Measurements from ENCODE around the gene SEMA6A.

SEMA6A gene

GRCh38 chr5:116532762-116533525, 41.7 kb downstream of the SEMA6A start:
- no peak for TF ChIP-seq CTCF (IDR thresholded peaks at IDR 0.05; ENCODE audit: low read depth, low read length, missing control alignments)

DNA sequence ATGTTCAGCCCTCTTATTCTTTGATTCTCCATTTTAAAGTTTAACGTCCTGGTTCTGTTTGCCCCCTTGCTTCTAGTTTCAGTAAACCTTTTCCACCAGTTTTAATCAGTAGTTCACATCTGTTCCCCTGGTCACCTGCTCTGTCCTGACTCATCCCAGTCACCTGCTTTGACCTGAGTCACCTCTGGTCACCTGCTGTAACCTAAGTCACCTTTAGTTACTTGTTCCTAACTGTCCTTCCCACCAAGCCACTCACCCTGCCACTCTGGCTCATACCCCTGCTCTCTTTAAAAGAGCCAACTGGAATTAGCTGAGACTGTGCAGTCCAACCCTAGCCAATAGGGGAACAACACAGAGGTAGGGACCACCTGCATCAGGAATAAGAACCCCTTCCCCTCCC, 43.0 kb downstream of the SEMA6A start:
- in situ Hi-C loops (cut with HindIII; ENCODE audit: low sequenced_read_pairs): no loop called here
- H3K4me3 ChIP-seq (ENCODE audit: low read depth, low read length): no peak overlapping the region
- no peak for DNase-seq (ENCODE audit: low read depth)
- TF ChIP-seq CTCF (IDR thresholded peaks at IDR 0.05; ENCODE audit: low read depth, low read length, missing control alignments): no peak

More at GRCh38 chr5:116532762-116533525, 41.7 kb downstream of the SEMA6A start:
- H3K4me3 ChIP-seq (ENCODE audit: low read depth, low read length): no peak overlapping the region
- in situ Hi-C loops (cut with HindIII; ENCODE audit: low sequenced_read_pairs): no loop called here
- DNase-seq (ENCODE audit: low read depth): no peak

GRCh38 chr5:116531117-116531516, 43.5 kb downstream of the SEMA6A start:
- in situ Hi-C loops (cut with HindIII; ENCODE audit: low sequenced_read_pairs): no loop called here
- no peak for DNase-seq (ENCODE audit: low read depth)
- no peak for TF ChIP-seq CTCF (IDR thresholded peaks at IDR 0.05; ENCODE audit: low read depth, low read length, missing control alignments)
- no peak overlapping the region for H3K4me3 ChIP-seq (ENCODE audit: low read depth, low read length)

DNA sequence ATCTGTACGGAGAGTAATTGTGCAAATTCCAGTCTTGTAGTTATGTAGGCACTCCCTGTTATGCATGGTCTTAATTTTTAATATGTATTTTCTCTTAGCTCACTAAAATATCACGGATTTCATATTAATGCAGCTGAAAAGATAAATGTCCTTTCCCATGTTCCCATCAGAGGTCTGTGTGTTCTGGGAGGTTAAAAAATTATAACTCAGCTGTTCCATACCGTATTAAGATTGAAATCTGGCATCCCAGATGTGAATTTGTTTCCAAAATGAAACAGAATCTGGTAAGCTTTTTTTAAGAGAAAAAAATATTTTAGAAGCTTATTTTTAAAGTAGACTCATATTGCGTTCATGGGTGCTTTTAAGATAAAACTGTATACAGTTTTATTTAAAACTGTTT, 44.3 kb downstream of the SEMA6A start:
- no peak for TF ChIP-seq CTCF (IDR thresholded peaks at IDR 0.05; ENCODE audit: low read depth, low read length, missing control alignments)
- H3K4me3 ChIP-seq (ENCODE audit: low read depth, low read length): no peak overlapping the region
- in situ Hi-C loops (cut with HindIII; ENCODE audit: low sequenced_read_pairs): no loop called here
- DNase-seq (ENCODE audit: low read depth): no peak

GRCh38 chr5:116529615-116530014, 45.0 kb downstream of the SEMA6A start:
- in situ Hi-C loops (cut with HindIII; ENCODE audit: low sequenced_read_pairs): no loop called here
- no peak for TF ChIP-seq CTCF (IDR thresholded peaks at IDR 0.05; ENCODE audit: low read depth, low read length, missing control alignments)
- H3K4me3 ChIP-seq (ENCODE audit: low read depth, low read length): no peak overlapping the region
- DNase-seq (ENCODE audit: low read depth): no peak

- no peak for DNase-seq (ENCODE audit: low read depth)
- in situ Hi-C loops (cut with HindIII; ENCODE audit: low sequenced_read_pairs): no loop called here
- no peak overlapping the region for H3K4me3 ChIP-seq (ENCODE audit: low read depth, low read length)
- TF ChIP-seq CTCF (IDR thresholded peaks at IDR 0.05; ENCODE audit: low read depth, low read length, missing control alignments): no peak
Measured at GRCh38 chr5:116528519-116529234, 45.9 kb downstream of the SEMA6A start.

Data from astrocyte of the cerebellum (primary cell).